H1 (cell line): ENCODE measurements around the gene DCDC2. TPM values are rescaled to one million over a fixed set of nuclear protein-coding genes. Genes with fewer than 3 reads are reported as not detected.

Experiments
- NRF1 ChIP-seq: IDR thresholded peaks from 2 replicates; pipeline ENCODE4 v1.6.1; 2011; ENCODE audit warnings: mild to moderate bottlenecking, low read depth, low read length, improper control_type of control experiment
- POLR2AphosphoS5 ChIP-seq: IDR thresholded peaks from 2 replicates; pipeline ENCODE4 v1.6.1; 2011; ENCODE audit warnings: low read depth, low read length
- polyA plus RNA-seq, 7 experiments: library from polyadenylated mRNA; depleted of rRNA in 3 of 7; stranded (reverse) in 5 of 7; unstranded in 2 of 7; fragments of >200 nt in 5 of 7; fragments of 200-250 nt in 2 of 7; gene quantifications; 1 replicate in 5 of 7; 2 replicates in 1 of 7; 4 replicates in 1 of 7; pipeline versions ENCODE4 v1.2.1 to v1.2.3, GENCODE V29; 2011 to 2013; ENCODE audit warnings: missing spikeins in 2 of 7, mixed read lengths in 2 of 7
- total RNA-seq: library from RNA; stranded (reverse); fragmentation: NEBNext Ultra II Directional; extraction: Animal tissue kit (Norgen Biotek cat#: 25700); gene quantifications from 2 replicates; pipeline ENCODE4 v1.2.1, GENCODE V29; 2021
- TF ChIP-seq, protein P1 (sequence below): IDR thresholded peaks from 2 replicates; pipeline ENCODE4 v1.6.1; 2011; ENCODE audit warnings: low read depth, mild to moderate bottlenecking, low read length; ENCODE audit not compliant: insufficient read depth
- TF ChIP-seq, protein P2 (sequence below): IDR thresholded peaks from 2 replicates; pipeline ENCODE4 v1.6.1; 2012; ENCODE audit warnings: inconsistent platforms
- TF ChIP-seq, protein P3 (sequence below): fragments of 300-600 bp; sonication (generic); IDR thresholded peaks from 2 replicates; pipeline ENCODE4 v1.7.1; 2012; ENCODE audit warnings: low read length, moderate library complexity, mild to moderate bottlenecking, inconsistent platforms; ENCODE audit not compliant: insufficient replicate concordance

Gene DCDC2
- total and polyA plus RNA-seq, 2 of the 8 experiments (the other 6 are each of a cell fraction or from before 2014, with no cell fraction given) = 0.03 to 0.15 TPM

DNA sequence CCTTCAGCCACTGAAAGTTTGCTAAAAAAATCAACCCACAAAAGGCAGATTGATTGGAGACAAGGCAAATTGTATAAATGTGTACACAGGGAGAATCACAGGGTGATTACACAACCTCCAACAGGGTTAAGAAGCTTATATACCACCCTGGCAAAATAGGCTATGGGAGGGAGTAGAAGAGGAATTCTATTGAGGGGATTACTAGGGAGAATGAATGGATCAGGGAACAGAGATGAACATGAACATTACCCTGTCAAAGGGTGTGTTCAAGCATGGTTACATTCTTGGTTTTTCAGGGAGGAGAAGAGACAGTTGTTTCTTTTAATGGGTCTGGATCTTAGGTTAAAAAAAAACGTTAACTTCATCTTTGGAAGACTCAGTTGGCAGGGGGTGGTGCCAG is 39.8 kb upstream of the DCDC2 start (continued):
- TF ChIP-seq, protein P1, sequence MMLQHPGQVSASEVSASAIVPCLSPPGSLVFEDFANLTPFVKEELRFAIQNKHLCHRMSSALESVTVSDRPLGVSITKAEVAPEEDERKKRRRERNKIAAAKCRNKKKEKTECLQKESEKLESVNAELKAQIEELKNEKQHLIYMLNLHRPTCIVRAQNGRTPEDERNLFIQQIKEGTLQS = no peak
- TF ChIP-seq, protein P2, sequence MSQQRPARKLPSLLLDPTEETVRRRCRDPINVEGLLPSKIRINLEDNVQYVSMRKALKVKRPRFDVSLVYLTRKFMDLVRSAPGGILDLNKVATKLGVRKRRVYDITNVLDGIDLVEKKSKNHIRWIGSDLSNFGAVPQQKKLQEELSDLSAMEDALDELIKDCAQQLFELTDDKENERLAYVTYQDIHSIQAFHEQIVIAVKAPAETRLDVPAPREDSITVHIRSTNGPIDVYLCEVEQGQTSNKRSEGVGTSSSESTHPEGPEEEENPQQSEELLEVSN = no peak
- TF ChIP-seq, protein P3, sequence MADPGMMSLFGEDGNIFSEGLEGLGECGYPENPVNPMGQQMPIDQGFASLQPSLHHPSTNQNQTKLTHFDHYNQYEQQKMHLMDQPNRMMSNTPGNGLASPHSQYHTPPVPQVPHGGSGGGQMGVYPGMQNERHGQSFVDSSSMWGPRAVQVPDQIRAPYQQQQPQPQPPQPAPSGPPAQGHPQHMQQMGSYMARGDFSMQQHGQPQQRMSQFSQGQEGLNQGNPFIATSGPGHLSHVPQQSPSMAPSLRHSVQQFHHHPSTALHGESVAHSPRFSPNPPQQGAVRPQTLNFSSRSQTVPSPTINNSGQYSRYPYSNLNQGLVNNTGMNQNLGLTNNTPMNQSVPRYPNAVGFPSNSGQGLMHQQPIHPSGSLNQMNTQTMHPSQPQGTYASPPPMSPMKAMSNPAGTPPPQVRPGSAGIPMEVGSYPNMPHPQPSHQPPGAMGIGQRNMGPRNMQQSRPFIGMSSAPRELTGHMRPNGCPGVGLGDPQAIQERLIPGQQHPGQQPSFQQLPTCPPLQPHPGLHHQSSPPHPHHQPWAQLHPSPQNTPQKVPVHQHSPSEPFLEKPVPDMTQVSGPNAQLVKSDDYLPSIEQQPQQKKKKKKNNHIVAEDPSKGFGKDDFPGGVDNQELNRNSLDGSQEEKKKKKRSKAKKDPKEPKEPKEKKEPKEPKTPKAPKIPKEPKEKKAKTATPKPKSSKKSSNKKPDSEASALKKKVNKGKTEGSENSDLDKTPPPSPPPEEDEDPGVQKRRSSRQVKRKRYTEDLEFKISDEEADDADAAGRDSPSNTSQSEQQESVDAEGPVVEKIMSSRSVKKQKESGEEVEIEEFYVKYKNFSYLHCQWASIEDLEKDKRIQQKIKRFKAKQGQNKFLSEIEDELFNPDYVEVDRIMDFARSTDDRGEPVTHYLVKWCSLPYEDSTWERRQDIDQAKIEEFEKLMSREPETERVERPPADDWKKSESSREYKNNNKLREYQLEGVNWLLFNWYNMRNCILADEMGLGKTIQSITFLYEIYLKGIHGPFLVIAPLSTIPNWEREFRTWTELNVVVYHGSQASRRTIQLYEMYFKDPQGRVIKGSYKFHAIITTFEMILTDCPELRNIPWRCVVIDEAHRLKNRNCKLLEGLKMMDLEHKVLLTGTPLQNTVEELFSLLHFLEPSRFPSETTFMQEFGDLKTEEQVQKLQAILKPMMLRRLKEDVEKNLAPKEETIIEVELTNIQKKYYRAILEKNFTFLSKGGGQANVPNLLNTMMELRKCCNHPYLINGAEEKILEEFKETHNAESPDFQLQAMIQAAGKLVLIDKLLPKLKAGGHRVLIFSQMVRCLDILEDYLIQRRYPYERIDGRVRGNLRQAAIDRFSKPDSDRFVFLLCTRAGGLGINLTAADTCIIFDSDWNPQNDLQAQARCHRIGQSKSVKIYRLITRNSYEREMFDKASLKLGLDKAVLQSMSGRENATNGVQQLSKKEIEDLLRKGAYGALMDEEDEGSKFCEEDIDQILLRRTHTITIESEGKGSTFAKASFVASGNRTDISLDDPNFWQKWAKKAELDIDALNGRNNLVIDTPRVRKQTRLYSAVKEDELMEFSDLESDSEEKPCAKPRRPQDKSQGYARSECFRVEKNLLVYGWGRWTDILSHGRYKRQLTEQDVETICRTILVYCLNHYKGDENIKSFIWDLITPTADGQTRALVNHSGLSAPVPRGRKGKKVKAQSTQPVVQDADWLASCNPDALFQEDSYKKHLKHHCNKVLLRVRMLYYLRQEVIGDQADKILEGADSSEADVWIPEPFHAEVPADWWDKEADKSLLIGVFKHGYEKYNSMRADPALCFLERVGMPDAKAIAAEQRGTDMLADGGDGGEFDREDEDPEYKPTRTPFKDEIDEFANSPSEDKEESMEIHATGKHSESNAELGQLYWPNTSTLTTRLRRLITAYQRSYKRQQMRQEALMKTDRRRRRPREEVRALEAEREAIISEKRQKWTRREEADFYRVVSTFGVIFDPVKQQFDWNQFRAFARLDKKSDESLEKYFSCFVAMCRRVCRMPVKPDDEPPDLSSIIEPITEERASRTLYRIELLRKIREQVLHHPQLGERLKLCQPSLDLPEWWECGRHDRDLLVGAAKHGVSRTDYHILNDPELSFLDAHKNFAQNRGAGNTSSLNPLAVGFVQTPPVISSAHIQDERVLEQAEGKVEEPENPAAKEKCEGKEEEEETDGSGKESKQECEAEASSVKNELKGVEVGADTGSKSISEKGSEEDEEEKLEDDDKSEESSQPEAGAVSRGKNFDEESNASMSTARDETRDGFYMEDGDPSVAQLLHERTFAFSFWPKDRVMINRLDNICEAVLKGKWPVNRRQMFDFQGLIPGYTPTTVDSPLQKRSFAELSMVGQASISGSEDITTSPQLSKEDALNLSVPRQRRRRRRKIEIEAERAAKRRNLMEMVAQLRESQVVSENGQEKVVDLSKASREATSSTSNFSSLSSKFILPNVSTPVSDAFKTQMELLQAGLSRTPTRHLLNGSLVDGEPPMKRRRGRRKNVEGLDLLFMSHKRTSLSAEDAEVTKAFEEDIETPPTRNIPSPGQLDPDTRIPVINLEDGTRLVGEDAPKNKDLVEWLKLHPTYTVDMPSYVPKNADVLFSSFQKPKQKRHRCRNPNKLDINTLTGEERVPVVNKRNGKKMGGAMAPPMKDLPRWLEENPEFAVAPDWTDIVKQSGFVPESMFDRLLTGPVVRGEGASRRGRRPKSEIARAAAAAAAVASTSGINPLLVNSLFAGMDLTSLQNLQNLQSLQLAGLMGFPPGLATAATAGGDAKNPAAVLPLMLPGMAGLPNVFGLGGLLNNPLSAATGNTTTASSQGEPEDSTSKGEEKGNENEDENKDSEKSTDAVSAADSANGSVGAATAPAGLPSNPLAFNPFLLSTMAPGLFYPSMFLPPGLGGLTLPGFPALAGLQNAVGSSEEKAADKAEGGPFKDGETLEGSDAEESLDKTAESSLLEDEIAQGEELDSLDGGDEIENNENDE = no peak
- no peak for TF ChIP-seq POLR2AphosphoS5
- no peak for TF ChIP-seq NRF1
